Skeletal muscle tissue (tissue), 4 donors: ENCODE data around the gene TTBK2. TPM values are rescaled to one million over a fixed set of nuclear protein-coding genes. Genes with fewer than 3 reads are reported as not detected.

Experiments used
- H3K27ac ChIP-seq: one replicate; pipeline ENCODE4 v1.7.0; 2013; ENCODE audit warnings: mild to moderate bottlenecking, low read depth, low read length, inconsistent platforms
- H3K27me3 ChIP-seq, 3 donors: one replicate each; pipeline ENCODE4 v1.7.0; 2013; ENCODE audit warnings: low read length in 3 of 3; ENCODE audit not compliant: control insufficient read depth in 3 of 3, insufficient read depth in 3 of 3
- H3K36me3 ChIP-seq, 3 donors: one replicate each; pipeline ENCODE4 v1.7.0; 2013; ENCODE audit warnings: low read length in 3 of 3; ENCODE audit not compliant: control insufficient read depth in 3 of 3, insufficient read depth in 3 of 3
- H3K4me1 ChIP-seq, 3 donors: one replicate each; pipeline ENCODE4 v1.7.0; 2013; ENCODE audit warnings: low read length in 3 of 3, mild to moderate bottlenecking in 3 of 3; ENCODE audit not compliant: control insufficient read depth in 3 of 3, insufficient read depth in 3 of 3
- H3K4me3 ChIP-seq, 3 donors: one replicate each; pipeline ENCODE4 v1.7.0; 2013; ENCODE audit warnings: low read length in 3 of 3
- H3K9ac ChIP-seq, 3 donors: one replicate each; pipeline ENCODE4 v1.7.0; 2013; ENCODE audit warnings: low read length in 3 of 3, mild to moderate bottlenecking in 3 of 3, moderate library complexity in 2 of 3, low read depth in 1 of 3
- H3K9me3 ChIP-seq, 3 donors: one replicate each; pipeline ENCODE4 v1.7.0; 2013; ENCODE audit warnings: low read length in 3 of 3; ENCODE audit not compliant: control insufficient read depth in 3 of 3
- total RNA-seq: library from RNA; depleted of rRNA; stranded (reverse); fragments of >200 nt; gene quantifications from one replicate; pipeline ENCODE4 v1.2.3, GENCODE V29; 2014
- donor health status: Osteomylitis.

Gene TTBK2
- total RNA-seq, 1 donor from 2014 or later, result 8.4 TPM

- Histone ChIP-seq H3K4me1 (no peaks in the 10 kb centered on the region), H3K9ac (no peak overlapping the region), H3K4me3 (no peak overlapping the region), H3K27ac (no peak overlapping the region), H3K27me3 (no peaks in the 10 kb centered on the region), H3K36me3 (peaks cover 0 to 2% (median 0%) of the 10 kb centered on the region in 3 donors), H3K9me3 (no peaks in the 10 kb centered on the region)
These were observed 209.9 kb downstream of the TTBK2 start for GRCh38 chr15:42710662-42711061.

DNA sequence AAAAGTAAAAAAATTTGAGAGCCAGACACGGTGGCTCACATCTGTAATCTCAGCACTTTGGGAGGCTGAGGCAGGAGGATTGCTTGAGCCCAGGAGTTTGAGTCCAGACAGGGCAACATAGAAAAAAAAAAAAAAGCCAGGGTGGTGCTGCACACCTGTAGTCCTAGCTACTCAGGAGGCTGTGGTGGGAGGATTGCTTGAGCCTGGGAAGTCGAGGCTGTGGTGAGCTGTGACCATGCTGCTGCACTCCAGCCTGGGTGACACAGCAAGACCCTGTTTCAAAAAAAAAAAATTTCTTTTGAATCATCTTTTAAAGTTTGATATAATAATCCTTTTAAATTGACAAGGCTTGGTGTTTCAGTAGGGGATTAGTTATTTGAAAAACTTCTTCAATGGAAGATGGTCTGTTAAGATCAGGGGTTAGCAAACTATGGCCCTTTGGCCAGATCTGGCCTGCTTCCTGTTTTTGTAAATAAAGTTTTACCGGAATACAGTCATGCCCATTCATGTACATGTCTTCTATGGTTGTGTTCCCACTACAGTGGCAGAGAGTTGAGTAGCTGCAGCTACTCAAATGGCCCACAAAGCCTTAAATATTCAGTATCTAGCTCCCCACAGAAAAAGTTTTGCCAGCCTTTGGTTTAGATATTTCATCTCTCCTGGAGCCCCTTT, 212.6 kb downstream of the TTBK2 start:
- H3K9me3 ChIP-seq, result no peaks in the 10 kb centered on the region
- H3K9ac ChIP-seq, result no peak overlapping the region
- H3K4me3 ChIP-seq, result no peak overlapping the region
- no peak overlapping the region for H3K27ac ChIP-seq
- H3K27me3 ChIP-seq, result no peaks in the 10 kb centered on the region
- no peaks in the 10 kb centered on the region for H3K4me1 ChIP-seq
- peaks cover 0 to 2% (median 0%) of the 10 kb centered on the region in 3 donors for H3K36me3 ChIP-seq

DNA sequence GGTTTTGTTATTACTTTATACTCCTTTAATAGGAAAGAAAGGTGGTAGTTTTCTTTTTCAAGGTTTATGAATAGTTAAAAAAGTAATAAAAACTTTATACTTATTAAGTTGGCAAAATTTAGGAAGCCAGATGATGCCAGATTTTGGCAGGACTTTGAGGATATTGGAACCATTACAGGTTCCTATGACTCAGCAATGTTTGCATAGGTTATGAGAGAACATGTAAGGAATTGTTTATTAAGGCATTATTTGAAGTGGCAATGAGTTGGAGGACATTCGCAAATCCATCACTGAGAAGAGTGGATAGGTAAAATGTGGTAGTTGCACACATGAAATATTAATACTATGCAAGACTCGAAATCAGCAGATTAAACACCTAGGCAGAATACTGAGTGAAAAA, 213.5 kb downstream of the TTBK2 start:
- Histone ChIP-seq H3K9me3 (no peaks in the 10 kb centered on the region), H3K9ac (no peak overlapping the region), H3K27me3 (no peaks in the 10 kb centered on the region), H3K27ac (no peak overlapping the region), H3K4me3 (no peak overlapping the region), H3K36me3 (peaks cover 0 to 2% (median 0%) of the 10 kb centered on the region in 3 donors), H3K4me1 (no peaks in the 10 kb centered on the region)

DNA sequence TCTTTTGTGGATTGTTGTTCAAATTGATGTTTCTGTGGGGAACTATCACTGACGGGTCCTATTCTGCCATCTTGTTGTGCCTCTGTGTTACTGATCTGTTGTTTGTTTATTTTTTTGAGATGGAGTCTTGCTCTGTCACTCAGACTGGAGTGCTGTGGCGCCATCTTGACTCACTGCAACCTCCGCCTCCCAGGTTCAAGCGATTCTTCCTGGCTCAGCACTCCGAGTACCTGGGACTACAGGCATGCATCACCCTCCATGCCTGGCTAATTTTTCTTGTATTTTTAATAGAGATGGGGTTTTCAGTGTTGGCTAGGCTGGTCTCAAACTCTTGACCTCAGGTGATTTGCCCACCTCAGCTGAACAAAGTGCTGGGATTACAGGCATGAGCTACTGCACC, 215.2 kb downstream of the TTBK2 start:
- no peak overlapping the region for H3K4me3 ChIP-seq
- no peak overlapping the region for H3K9ac ChIP-seq
- H3K27ac ChIP-seq, result no peak overlapping the region
- no peaks in the 10 kb centered on the region for H3K4me1 ChIP-seq
- no peaks in the 10 kb centered on the region for H3K9me3 ChIP-seq
- no peaks in the 10 kb centered on the region for H3K27me3 ChIP-seq
- peaks cover 0 to 2% (median 0%) of the 10 kb centered on the region in 3 donors for H3K36me3 ChIP-seq

DNA sequence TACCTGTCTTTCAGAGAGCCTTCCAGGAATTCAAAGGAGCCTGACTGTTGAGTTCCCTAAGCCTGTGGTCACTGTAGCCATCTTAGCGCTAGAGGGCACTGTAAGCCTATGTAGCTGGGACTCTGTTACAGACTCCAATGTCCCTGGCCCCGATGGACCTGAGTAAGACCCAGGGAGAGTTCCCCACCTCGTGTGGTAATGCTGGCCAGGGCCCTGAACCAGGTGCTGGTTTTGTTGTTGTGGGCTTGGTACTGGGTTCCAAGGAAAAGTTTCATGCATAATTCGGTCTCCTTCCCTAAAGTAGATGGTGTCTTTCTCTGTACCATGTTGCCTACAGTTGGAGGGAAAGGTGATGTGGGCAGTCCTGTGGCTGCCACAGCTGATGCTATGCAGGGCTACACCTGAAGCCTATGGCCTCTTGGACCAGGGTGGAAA, 216.1 kb downstream of the TTBK2 start:
- Histone ChIP-seq H3K9me3 (no peaks in the 10 kb centered on the region), H3K4me1 (no peaks in the 10 kb centered on the region), H3K36me3 (peaks cover 0 to 2% (median 0%) of the 10 kb centered on the region in 3 donors), H3K27ac (no peak overlapping the region), H3K27me3 (no peaks in the 10 kb centered on the region), H3K9ac (no peak overlapping the region), H3K4me3 (no peak overlapping the region)

DNA sequence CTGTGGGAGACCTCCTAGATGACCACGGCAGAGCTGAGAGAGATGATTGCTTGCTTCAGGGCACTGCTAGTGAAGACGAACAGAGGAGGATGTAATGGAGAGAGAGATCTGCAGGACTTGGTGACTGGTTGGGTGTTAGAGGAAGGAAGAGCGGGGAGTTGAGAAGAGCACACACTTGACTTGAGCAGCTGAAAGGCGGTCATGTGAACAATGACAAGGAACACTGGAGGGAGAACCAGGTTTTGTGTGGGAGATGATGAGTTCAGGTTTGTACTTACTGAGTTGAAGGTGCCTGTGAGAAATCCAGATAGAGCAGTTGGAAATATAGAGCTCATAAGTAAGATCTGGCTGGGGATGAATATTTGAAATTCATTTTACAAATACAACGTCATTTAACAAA, 224.0 kb downstream of the TTBK2 start:
- Histone ChIP-seq H3K9me3 (no peaks in the 10 kb centered on the region), H3K4me1 (no peaks in the 10 kb centered on the region), H3K27me3 (no peaks in the 10 kb centered on the region), H3K27ac (no peak overlapping the region), H3K36me3 (peaks cover 3 to 31% (median 11%) of the 10 kb centered on the region in 3 donors), H3K9ac (no peak overlapping the region), H3K4me3 (no peak overlapping the region)

DNA sequence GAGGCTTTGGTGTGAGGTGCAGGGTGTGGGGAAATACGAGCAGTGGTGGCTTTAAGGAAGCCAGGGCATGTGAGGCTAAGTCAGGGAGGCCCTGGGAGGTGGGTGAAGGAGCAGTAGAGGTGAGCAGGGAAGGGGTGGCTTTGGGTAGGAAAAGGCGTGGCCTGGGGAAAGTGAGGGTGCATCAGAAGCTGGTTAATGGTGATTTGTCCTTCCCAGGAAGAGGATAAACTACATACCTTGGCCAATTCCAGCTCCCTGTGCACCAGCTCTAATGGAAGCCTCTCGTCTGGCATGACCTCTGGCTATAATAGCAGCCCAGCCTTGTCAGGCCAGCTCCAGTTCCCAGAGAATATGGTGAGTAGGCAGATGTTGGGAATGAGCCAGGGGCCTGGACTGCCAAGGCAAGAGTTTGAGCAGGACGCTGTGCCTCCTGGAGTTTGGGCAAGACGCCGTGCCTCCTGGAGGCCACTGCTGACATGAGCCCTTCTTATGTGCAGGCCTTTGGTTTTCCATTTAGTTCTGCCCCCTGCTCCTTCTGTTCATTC, 225.0 kb downstream of the TTBK2 start:
- Histone ChIP-seq H3K36me3 (peaks cover 3 to 34% (median 13%) of the 10 kb centered on the region in 3 donors), H3K9me3 (no peaks in the 10 kb centered on the region), H3K27me3 (no peaks in the 10 kb centered on the region), H3K9ac (no peak overlapping the region), H3K4me3 (no peak overlapping the region), H3K27ac (no peak overlapping the region), H3K4me1 (no peaks in the 10 kb centered on the region)

- Histone ChIP-seq H3K36me3 (peaks cover 3 to 38% (median 13%) of the 10 kb centered on the region in 3 donors), H3K27me3 (no peaks in the 10 kb centered on the region), H3K9ac (no peak overlapping the region), H3K4me1 (no peaks in the 10 kb centered on the region), H3K4me3 (no peak overlapping the region), H3K9me3 (no peaks in the 10 kb centered on the region), H3K27ac (no peak overlapping the region)
These were observed 226.2 kb downstream of the TTBK2 start for GRCh38 chr15:42694398-42694797.

- H3K4me3 ChIP-seq, result no peak overlapping the region
- H3K36me3 ChIP-seq, result peaks cover 3 to 38% (median 13%) of the 10 kb centered on the region in 3 donors
- H3K27me3 ChIP-seq, result no peaks in the 10 kb centered on the region
These were observed 226.6 kb downstream of the TTBK2 start for GRCh38 chr15:42693942-42694341.

DNA sequence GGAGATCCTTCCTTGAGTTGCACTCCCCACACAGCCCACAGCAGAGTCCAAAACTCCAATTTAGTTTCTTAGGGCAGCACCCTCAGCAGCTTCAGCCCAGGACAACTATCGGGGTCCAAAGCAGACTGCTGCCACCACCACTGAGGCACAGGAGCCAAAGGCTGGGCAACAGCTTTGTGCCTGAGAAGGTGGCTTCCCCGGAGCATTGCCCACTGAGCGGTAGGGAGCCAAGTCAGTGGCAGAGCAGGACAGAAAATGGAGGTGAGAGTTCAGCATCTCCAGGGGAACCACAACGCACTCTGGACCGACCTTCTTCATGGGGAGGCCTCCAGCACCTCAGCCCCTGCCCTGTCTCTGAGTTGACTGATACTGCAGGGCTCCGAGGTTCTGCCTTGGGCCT, 227.1 kb downstream of the TTBK2 start:
- no peak overlapping the region for H3K9ac ChIP-seq
- H3K36me3 ChIP-seq, result peaks cover 3 to 39% (median 13%) of the 10 kb centered on the region in 3 donors
- H3K27ac ChIP-seq, result no peak overlapping the region
- no peaks in the 10 kb centered on the region for H3K9me3 ChIP-seq
- no peak overlapping the region for H3K4me3 ChIP-seq
- no peaks in the 10 kb centered on the region for H3K4me1 ChIP-seq
- H3K27me3 ChIP-seq, result no peaks in the 10 kb centered on the region

More at GRCh38 chr15:42693942-42694341, 226.6 kb downstream of the TTBK2 start:
- Histone ChIP-seq H3K27ac (no peak overlapping the region), H3K9ac (no peak overlapping the region), H3K4me1 (no peaks in the 10 kb centered on the region), H3K9me3 (no peaks in the 10 kb centered on the region)
